Measurements from ENCODE around the gene CDKN2D. TPM values are rescaled to one million over a fixed set of nuclear protein-coding genes. Genes with fewer than 3 reads are reported as not detected.
"Not testable (repeated sequence)": the region's sequence is repeated elsewhere in the genome, so short reads cannot be mapped to it uniquely, and the experiment has no call there.

CDKN2D gene
- polyA plus RNA-seq, 1 experiment, result 3.9 TPM

- no peak for DNase-seq (ENCODE audit: low read depth, low spot score)
- Histone ChIP-seq H3K9me3 (ENCODE audit: control insufficient read depth, insufficient read depth, low read length) (no peaks in the 10 kb centered on the region), H3K4me3 (ENCODE audit: low read depth, low read length) (no peak overlapping the region), H3K27ac (ENCODE audit: low read depth, low read length) (no peak overlapping the region), H3K27me3 (ENCODE audit: control insufficient read depth, insufficient read depth, low read length) (peaks cover 8% of the 10 kb centered on the region)
- TF ChIP-seq, protein P1, sequence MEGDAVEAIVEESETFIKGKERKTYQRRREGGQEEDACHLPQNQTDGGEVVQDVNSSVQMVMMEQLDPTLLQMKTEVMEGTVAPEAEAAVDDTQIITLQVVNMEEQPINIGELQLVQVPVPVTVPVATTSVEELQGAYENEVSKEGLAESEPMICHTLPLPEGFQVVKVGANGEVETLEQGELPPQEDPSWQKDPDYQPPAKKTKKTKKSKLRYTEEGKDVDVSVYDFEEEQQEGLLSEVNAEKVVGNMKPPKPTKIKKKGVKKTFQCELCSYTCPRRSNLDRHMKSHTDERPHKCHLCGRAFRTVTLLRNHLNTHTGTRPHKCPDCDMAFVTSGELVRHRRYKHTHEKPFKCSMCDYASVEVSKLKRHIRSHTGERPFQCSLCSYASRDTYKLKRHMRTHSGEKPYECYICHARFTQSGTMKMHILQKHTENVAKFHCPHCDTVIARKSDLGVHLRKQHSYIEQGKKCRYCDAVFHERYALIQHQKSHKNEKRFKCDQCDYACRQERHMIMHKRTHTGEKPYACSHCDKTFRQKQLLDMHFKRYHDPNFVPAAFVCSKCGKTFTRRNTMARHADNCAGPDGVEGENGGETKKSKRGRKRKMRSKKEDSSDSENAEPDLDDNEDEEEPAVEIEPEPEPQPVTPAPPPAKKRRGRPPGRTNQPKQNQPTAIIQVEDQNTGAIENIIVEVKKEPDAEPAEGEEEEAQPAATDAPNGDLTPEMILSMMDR (IDR thresholded peaks at IDR 0.05; ENCODE audit: low read depth, low read length), result no peak
- POLR2A ChIA-PET, result interaction anchor here (0.5 kb wide), 1 partner anchor 204 kb away, joined by 3 read pairs; no protein-coding TSS in a partner anchor
- CTCF ChIA-PET, result interaction anchor here (0.7 kb wide), 1 partner anchor 32 kb away, joined by 4 read pairs; no protein-coding TSS in a partner anchor
Observed at GRCh38 chr19:10537668-10538067, 31.1 kb downstream of the CDKN2D start.

DNA sequence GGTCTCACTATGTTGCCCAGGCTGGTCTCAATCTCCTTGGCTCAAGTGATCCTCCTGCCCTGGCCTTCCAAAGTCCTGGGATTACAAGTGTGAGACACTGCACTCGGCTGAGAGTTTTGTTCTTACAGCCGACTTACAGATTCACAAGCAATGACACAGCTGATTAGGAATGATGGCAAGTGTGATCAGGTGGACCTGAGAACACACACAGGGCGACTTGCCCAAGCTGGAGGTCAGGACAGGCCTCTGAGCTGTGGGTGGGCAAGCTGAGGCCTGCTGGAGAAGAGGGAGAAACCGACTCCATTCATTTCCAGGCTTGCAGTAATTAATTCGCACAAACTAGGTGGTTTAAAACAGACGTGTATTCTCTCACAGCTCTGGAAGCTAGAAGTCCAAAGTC is 33.2 kb downstream of the CDKN2D start:
- ChIA-PET CTCF (interaction anchor here (0.9 to 1.6 kb wide), 2 partner anchors 16 to 164 kb away, joined by 3 to 4 read pairs; no protein-coding TSS in a partner anchor), POLR2A (interaction anchor here (0.6 kb wide), 1 partner anchor 17 kb away, joined by 8 read pairs; no protein-coding TSS in a partner anchor)

GRCh38 chr19:10533646-10534386 is 35.0 kb downstream of the CDKN2D start:
- Histone ChIP-seq H3K4me3 (ENCODE audit: low read depth, low read length) (no peak overlapping the region), H3K27me3 (ENCODE audit: control insufficient read depth, insufficient read depth, low read length) (peaks cover 8% of the 10 kb centered on the region), H3K9me3 (ENCODE audit: control insufficient read depth, insufficient read depth, low read length) (no peaks in the 10 kb centered on the region; the same call in 1 of the 2 replicates), H3K27ac (ENCODE audit: low read depth, low read length) (peak overlapping the region; percentile 68)
- TF ChIP-seq, protein P1 (IDR thresholded peaks at IDR 0.05; ENCODE audit: low read depth, low read length), result no peak
- ChIA-PET CTCF (interaction anchor here (0.7 to 0.9 kb wide), 2 partner anchors 35 to 331 kb away, joined by 3 read pairs; no protein-coding TSS in a partner anchor), POLR2A (no interaction called here)
- DNase-seq (ENCODE audit: low read depth, low spot score), result peak; percentile 45

More for the DNA sequence above, 33.2 kb downstream of the CDKN2D start:
- Histone ChIP-seq H3K27me3 (ENCODE audit: control insufficient read depth, insufficient read depth, low read length) (peaks cover 8% of the 10 kb centered on the region), H3K9me3 (ENCODE audit: control insufficient read depth, insufficient read depth, low read length) (no peaks in the 10 kb centered on the region; the same call in 1 of the 2 replicates), H3K4me3 (ENCODE audit: low read depth, low read length) (no peak overlapping the region), H3K27ac (ENCODE audit: low read depth, low read length) (no peak overlapping the region)
- DNase-seq (ENCODE audit: low read depth, low spot score), result no peak
- TF ChIP-seq, protein P1 (IDR thresholded peaks at IDR 0.05; ENCODE audit: low read depth, low read length), result no peak

GRCh38 chr19:10532457-10532856 is 36.3 kb downstream of the CDKN2D start:
- no peak overlapping the region for H3K4me3 ChIP-seq (ENCODE audit: low read depth, low read length)
- DNase-seq (ENCODE audit: low read depth, low spot score), result no peak
- CTCF ChIA-PET, result interaction anchor here (0.7 to 1.1 kb wide), 2 partner anchors 24 to 27 kb away, joined by 3 read pairs; no protein-coding TSS in a partner anchor
- no peaks in the 10 kb centered on the region; the same call in 1 of the 2 replicates for H3K9me3 ChIP-seq (ENCODE audit: control insufficient read depth, insufficient read depth, low read length)
- TF ChIP-seq, protein P1 (IDR thresholded peaks at IDR 0.05; ENCODE audit: low read depth, low read length), result no peak
- peaks cover 8% of the 10 kb centered on the region for H3K27me3 ChIP-seq (ENCODE audit: control insufficient read depth, insufficient read depth, low read length)
- H3K27ac ChIP-seq (ENCODE audit: low read depth, low read length), result no peak overlapping the region
- POLR2A ChIA-PET, result no interaction called here

GRCh38 chr19:10526887-10527286 is 41.9 kb downstream of the CDKN2D start:
- H3K27ac ChIP-seq (ENCODE audit: low read depth, low read length); H3K27me3 ChIP-seq (ENCODE audit: control insufficient read depth, insufficient read depth, low read length); H3K9me3 ChIP-seq (ENCODE audit: control insufficient read depth, insufficient read depth, low read length); POLR2A ChIA-PET; DNase-seq (ENCODE audit: low read depth, low spot score); H3K4me3 ChIP-seq (ENCODE audit: low read depth, low read length): not testable (repeated sequence)
- CTCF ChIA-PET, result interaction anchor here (0.6 kb wide), 1 partner anchor 69 kb away, joined by 5 read pairs; no protein-coding TSS in a partner anchor

Measured in AG04450 (cell line).